GM23248 (cell line): ENCODE measurements around the gene PIP5KL1.

ENCODE experiments used
- EZH2 ChIP-seq: fragments of 200-600 bp; sonication (generic); IDR thresholded peaks from 2 replicates; pipeline ENCODE4 v1.6.1; 2018; ENCODE audit warnings: antibody characterized with exemption, mild to moderate bottlenecking; ENCODE audit not compliant: insufficient read depth, poor library complexity, severe bottlenecking
- EZH2phosphoT487 ChIP-seq: fragments of 200-600 bp; sonication (generic); IDR thresholded peaks from 2 replicates; pipeline ENCODE4 v1.6.1; 2018; ENCODE audit warnings: antibody characterized with exemption, moderate library complexity, mild to moderate bottlenecking, low read depth; ENCODE audit not compliant: insufficient read depth

DNA sequence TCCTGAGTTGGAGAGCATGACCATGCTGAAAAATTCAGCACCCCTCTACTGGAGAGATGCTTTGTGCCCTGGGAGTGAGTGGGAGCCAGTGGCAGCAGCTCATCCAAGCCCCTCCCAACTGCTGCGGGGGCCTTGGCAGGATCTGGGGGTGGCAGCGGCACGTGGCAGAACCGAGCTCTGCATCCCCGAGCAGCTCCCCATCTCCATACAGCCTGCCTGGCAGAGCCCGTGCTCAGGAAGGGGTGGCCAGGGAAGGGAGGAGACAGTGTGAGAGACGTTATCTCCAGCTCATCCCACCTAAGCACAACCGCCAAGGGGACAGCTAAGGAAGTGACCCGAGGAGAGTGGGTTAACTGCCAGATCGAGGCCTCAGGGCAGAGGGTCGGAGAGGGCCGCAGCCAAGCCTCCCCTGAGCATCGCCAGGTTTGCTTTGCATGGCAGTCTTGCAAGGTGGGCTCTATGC lies 24.3 kb upstream of the PIP5KL1 start:
- TF ChIP-seq EZH2phosphoT487 (no peak), EZH2 (no peak)
